Activated naive CD4-positive, alpha-beta T cell treated with anti-CD3 and anti-CD28 coated beads, Interleukin-2, amount 50 U/mL, for 16 hours (primary cell): ENCODE data around the gene KCNAB2.
A peak's percentile ranks its signal among the peaks of the same experiment; 100 is the strongest.

ENCODE experiments used
- DNase-seq: peaks from one replicate; pipeline ENCODE4 v3.0.0-alpha.2; 2020

The KCNAB2 gene

GRCh38 chr1:6099787-6100765 is 54.4 kb downstream of the KCNAB2 start:
- DNase-seq, result no peak

GRCh38 chr1:6100861-6101783 is 55.4 kb downstream of the KCNAB2 start:
- DNase-seq, result no peak

- peak; percentile 12 for DNase-seq
Observed at GRCh38 chr1:6101826-6102531, 56.3 kb downstream of the KCNAB2 start.

GRCh38 chr1:6102532-6102845 is 56.8 kb downstream of the KCNAB2 start:
- no peak for DNase-seq

GRCh38 chr1:6103111-6103853 is 57.6 kb downstream of the KCNAB2 start:
- DNase-seq, result no peak

- DNase-seq, result no peak
Observed at GRCh38 chr1:6103854-6104530, 58.3 kb downstream of the KCNAB2 start.

- peak; percentile 9 for DNase-seq
Observed at GRCh38 chr1:6104631-6105030, 58.9 kb downstream of the KCNAB2 start.

- no peak for DNase-seq
Observed at GRCh38 chr1:6105218-6105679, 59.6 kb downstream of the KCNAB2 start.

- DNase-seq, result no peak
Observed at GRCh38 chr1:6105763-6106162, 60.1 kb downstream of the KCNAB2 start.

GRCh38 chr1:6106321-6106731 is 60.6 kb downstream of the KCNAB2 start:
- peak; percentile 8 for DNase-seq

- no peak for DNase-seq
Observed at GRCh38 chr1:6106977-6107376, 61.3 kb downstream of the KCNAB2 start.

GRCh38 chr1:6107409-6108356 is 62.0 kb downstream of the KCNAB2 start:
- no peak for DNase-seq

GRCh38 chr1:6108476-6108875 is 62.8 kb downstream of the KCNAB2 start:
- DNase-seq, result no peak

- no peak for DNase-seq
Observed at GRCh38 chr1:6108937-6109614, 63.4 kb downstream of the KCNAB2 start.

- DNase-seq, result peak; percentile 8
Observed at GRCh38 chr1:6109688-6110087, 64.0 kb downstream of the KCNAB2 start.

GRCh38 chr1:6110326-6110725 is 64.6 kb downstream of the KCNAB2 start:
- DNase-seq, result peak; percentile 8

GRCh38 chr1:6111571-6111970 is 65.9 kb downstream of the KCNAB2 start:
- DNase-seq, result no peak

GRCh38 chr1:6111991-6112689 is 66.5 kb downstream of the KCNAB2 start:
- no peak for DNase-seq

GRCh38 chr1:6112690-6113005 is 67.0 kb downstream of the KCNAB2 start:
- no peak for DNase-seq
